HG03025 (cell line): Measurements from ENCODE around the gene BRMS1.
A peak's percentile ranks its signal among the peaks of the same experiment; 100 is the strongest.

ENCODE experiments used
- ATAC-seq: cut with Tn5 transposase; IDR thresholded peaks from one replicate; pipeline ENCODE4 v1.9.1; 2021; ENCODE audit warnings: mild to moderate bottlenecking, moderate library complexity; ENCODE audit not compliant: unreplicated experiment, low FRiP score

BRMS1 gene

DNA sequence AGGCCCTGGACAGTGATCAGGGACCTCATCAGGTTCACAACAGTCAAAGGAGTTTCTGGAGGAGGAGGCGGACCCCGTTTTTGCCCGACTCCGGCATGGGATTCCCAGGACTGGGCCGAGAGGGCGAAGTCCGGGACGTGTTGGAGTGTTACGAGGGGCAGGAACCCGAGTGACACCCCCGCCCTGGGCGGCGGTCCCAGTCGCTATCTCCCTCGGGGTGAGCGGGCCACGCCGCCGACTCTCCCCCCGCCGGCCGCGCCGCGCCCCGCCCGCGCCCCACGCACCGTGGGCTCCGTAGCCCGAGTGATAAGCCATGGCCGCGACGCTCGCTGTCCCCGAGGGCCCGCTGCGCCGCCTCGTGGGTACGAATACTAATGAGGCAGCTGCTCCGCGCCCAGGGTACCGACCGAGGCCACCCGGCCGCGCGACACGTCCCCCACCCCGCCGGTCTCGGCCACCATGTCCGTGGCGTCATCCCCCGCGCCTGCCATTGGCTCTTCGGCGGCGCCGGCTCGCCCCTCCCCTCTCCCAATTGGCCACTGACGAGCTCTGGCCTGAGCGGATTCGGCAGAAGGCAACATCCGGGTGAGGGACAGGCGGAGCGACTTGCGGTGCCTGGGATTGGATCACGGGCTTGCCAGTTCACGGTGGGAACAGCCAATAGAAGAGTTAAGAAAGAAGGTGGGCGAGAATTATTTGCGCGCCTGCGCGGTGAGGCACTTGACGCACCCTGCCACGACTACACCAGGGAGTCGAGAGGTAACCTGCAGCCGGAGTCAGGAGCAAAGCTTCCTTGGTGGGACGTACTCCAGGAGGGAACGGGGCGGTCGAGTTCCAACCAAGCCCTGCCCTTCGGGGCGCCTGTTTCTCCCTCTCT, 56.0 kb downstream of the BRMS1 start, which contains the start of gene YIF1A:
YIF1A (minus strand) TSS at position 473 of the 877 bp plus-strand sequence; CDS start at position 315, 158 bp downstream.
- ATAC-seq: peak; percentile 76

DNA sequence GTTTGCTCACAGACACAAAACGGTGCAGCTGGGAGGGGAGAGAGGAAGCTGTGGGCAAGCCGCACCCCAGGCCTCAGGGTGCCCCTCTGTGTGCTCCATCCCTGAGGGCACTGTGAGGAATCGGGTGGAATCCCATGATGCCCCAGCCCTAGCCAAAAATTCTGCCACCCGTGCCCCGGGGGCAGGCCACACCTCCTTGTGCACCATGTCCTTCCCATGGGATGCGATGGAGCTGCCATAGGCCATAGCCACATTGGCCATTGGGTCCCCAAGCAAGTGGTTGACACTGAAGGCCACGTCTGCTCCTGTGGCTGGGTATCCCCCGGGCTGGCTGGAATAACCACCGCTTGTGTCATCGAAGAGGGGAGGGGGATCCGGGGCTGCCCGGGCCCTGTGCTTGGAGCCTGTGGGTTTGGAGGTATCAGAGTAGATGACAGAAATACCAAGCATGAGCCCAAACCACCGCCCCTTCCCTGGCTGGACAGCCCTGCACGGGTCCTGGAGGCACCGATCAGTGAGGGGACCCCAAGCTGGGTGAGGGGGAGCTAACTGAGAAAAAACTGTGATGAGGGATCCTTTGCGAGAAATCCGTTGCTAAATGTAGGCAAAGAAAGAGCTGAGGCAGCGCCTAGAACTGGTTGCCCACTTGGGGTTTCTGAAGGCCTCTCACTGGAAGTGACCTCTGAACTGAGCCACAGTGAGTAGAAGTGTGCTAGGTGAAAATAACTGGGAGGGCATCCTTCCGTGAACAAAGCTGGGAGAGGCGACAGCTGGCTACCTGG, 56.8 kb downstream of the BRMS1 start:
- ATAC-seq: no peak
